Activated T-cell treated with anti-CD3 and anti-CD28 coated beads, Interleukin-2, amount 50 U/mL, for 72 hours (primary cell): ENCODE results near the gene WFIKKN2. TPM values are rescaled to one million over a fixed set of nuclear protein-coding genes. Genes with fewer than 3 reads are reported as not detected.
"Not testable (repeated sequence)": the region's sequence is repeated elsewhere in the genome, so short reads cannot be mapped to it uniquely, and the experiment has no call there.

Experiments
- ATAC-seq, 2 donors: fragments of 150-1000 bp; cut with Tn5 transposase; replicated peaks in 1 of 2; 2 replicates each; pipeline ENCODE4 v1.10.0; 2021; ENCODE audit warnings: moderate library complexity in 2 of 2, mild to moderate bottlenecking in 1 of 2
- DNase-seq, 2 donors: peaks; one replicate each; pipeline ENCODE4 v3.0.0; 2021 to 2022; ENCODE audit warnings: mixed read lengths in 1 of 2
- H3K27ac Mint-ChIP-seq: one replicate; pipeline ENCODE4 v1.8.0; 2022; ENCODE audit warnings: mild to moderate bottlenecking, moderate library complexity, mixed read lengths
- H3K27me3 Mint-ChIP-seq: one replicate; pipeline ENCODE4 v1.8.0; 2022; ENCODE audit warnings: low read depth, mixed read lengths
- H3K36me3 Mint-ChIP-seq, 2 donors: one replicate each; pipeline ENCODE4 v1.8.0; 2022; ENCODE audit warnings: mixed read lengths in 2 of 2, mild to moderate bottlenecking in 1 of 2; ENCODE audit not compliant: insufficient read depth in 2 of 2
- H3K4me1 Mint-ChIP-seq: one replicate; pipeline ENCODE4 v1.8.0; 2022; ENCODE audit warnings: low read depth, mixed read lengths
- H3K4me3 Mint-ChIP-seq, 2 donors: one replicate each; pipeline ENCODE4 v1.8.0; 2022; ENCODE audit warnings: mild to moderate bottlenecking in 2 of 2, mixed read lengths in 2 of 2, moderate library complexity in 2 of 2
- H3K9me3 Mint-ChIP-seq, 2 donors: one replicate each; pipeline ENCODE4 v1.8.0; 2022; ENCODE audit warnings: mixed read lengths in 2 of 2
- total RNA-seq, 2 donors: library from RNA; stranded (reverse); gene quantifications; one replicate each; pipeline ENCODE4 v1.2.3, GENCODE V29; 2022

Gene WFIKKN2
- total RNA-seq, 2 donors from 2014 or later = not detected

DNA sequence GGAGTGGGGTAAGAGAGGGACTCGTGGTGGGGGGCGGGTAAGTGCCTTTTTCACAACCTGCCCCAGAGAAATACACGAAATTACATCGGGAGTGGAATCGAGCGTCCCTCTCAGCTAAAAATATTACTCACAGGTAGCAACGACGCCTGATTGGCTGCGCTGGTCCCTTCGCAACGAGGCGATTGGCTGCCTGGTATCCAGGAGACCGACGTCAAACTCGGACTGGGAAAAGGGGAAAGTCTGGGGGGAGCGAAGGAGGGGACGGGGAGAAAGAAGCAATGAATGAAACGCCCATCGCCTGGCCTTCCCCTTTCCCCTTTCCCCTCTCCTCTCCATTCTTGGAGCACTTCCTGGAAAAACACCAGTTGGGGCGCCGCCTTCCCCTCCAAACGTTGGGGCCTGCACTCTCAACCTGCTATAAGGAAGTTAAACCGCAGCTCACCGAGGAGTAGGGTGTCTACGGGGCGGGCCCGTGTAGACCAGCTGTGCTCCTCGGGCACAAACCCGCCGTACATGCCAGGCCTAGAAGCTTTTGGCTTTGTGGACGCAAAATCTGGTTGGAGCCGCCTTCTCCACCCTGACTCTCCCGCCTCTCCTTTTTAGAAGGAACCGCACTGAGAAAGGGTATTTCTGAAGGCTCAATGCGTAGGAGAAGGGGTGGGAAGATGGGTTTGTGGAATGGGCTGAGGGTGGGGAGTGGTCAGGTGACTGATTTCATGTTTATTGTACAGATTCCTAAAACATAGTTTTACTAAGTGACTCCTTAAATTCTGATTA lies 32.2 kb downstream of the WFIKKN2 start:
- peak overlapping the region; percentile 92 for H3K27ac Mint-ChIP-seq
- H3K4me3 Mint-ChIP-seq = peak overlapping the region; percentile 91 to 96
- peak; percentile 37 to 39 for ATAC-seq
- H3K36me3 Mint-ChIP-seq = peaks cover 12 to 14% of the 10 kb centered on the region in 2 donors
- H3K9me3 Mint-ChIP-seq = no peaks in the 10 kb centered on the region
- no peaks in the 10 kb centered on the region for H3K27me3 Mint-ChIP-seq
- H3K4me1 Mint-ChIP-seq = peaks cover 67% of the 10 kb centered on the region
- DNase-seq = peak; percentile 84 to 85

DNA sequence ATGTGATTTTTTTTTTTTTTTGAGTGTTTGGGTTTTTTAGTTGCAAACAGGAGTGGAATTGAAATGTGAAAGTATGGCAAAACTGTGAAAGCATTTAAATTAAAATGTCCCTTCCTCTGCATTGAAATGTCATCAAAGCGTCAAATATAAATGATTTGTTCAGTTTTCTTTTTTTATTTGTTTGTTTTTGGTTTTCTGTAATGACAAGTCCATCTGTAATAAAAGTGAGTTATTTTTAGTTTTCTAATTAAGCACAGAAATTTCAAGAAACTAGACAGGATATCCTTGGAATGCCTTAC lies 32.7 kb downstream of the WFIKKN2 start:
- no peaks in the 10 kb centered on the region for H3K9me3 Mint-ChIP-seq
- no peak for DNase-seq
- ATAC-seq = no peak
- peaks cover 10% of the 10 kb centered on the region in 2 donors for H3K36me3 Mint-ChIP-seq
- peaks cover 67% of the 10 kb centered on the region for H3K4me1 Mint-ChIP-seq
- peak overlapping the region; percentile 91 to 96 for H3K4me3 Mint-ChIP-seq
- H3K27ac Mint-ChIP-seq = peak overlapping the region; percentile 92
- no peaks in the 10 kb centered on the region for H3K27me3 Mint-ChIP-seq

DNA sequence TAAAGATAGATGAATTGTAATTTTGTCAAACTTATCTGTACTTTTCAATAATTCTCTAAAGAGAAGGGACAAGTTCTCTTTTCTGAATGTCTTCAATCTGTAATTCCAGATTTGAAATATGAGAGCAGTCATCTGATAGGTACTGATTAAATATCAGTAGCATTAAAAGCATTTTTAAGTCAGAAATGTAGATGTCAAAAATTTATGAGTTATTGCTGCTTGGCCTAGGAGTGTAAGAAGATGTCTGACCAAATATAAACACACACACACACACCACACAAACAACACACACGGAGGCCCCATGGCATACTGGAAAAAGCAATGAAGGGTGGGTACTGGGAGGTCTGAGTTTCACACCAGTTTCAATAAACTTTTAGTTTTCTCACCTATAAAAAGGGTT lies 33.2 kb downstream of the WFIKKN2 start:
- Mint-ChIP-seq H3K27me3 (no peaks in the 10 kb centered on the region), H3K4me1 (peaks cover 67% of the 10 kb centered on the region), H3K36me3 (peaks cover 5 to 8% of the 10 kb centered on the region in 2 donors), H3K9me3 (no peaks in the 10 kb centered on the region), H3K27ac (no peak overlapping the region), H3K4me3 (peak overlapping the region; percentile 91 to 96)
- ATAC-seq = no peak
- no peak for DNase-seq

DNA sequence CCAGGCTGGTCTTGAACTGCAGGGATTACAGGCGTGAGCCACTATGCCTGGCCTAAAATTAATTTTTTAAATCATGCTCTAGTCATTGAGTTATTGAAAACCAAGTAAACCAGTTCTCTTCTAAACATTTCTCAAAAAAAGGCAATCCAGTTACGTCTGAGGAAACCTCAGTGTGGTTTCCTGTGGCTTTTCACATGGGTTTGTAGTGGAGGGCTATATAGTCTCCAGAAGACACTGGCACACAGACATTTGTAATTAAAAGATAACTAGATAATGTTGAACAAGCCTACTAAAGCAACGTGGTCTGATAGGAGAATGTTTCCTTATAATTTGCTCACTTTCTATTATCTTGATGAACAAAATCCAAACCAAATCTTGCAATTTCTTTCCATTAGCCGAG lies 36.0 kb downstream of the WFIKKN2 start:
- Mint-ChIP-seq H3K4me1 (peaks cover 55% of the 10 kb centered on the region), H3K27me3 (no peaks in the 10 kb centered on the region), H3K4me3 (peak overlapping the region; percentile 68 to 88), H3K27ac (peak overlapping the region; percentile 60), H3K36me3 (peaks cover 0 to 2% of the 10 kb centered on the region in 2 donors), H3K9me3 (no peaks in the 10 kb centered on the region)
- DNase-seq = peak; percentile 46 to 57
- ATAC-seq = no peak

DNA sequence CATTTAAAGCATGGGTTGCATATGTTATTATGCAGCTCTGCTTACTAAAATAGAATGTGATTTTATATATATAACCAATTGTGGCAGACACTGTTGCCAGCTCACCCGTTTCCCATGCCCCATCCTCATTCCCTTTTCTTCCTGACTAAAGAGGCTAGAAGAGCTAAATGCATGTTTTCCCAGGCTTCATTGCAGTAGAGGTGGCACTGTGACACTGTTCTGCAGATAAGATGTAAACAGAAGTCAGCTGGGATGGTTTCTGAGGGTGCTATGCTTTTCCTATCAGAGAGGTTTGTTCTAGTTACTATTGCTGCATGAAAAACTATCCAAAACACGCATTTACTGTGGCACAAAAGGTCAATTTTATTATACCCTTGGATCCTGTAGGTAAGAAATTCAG lies 36.5 kb downstream of the WFIKKN2 start:
- Mint-ChIP-seq H3K4me1 (peaks cover 55% of the 10 kb centered on the region), H3K27me3 (no peaks in the 10 kb centered on the region), H3K36me3 (no peaks in the 10 kb centered on the region), H3K27ac (no peak overlapping the region), H3K4me3 (peak overlapping the region; percentile 68 to 88), H3K9me3 (no peaks in the 10 kb centered on the region)
- no peak for ATAC-seq
- no peak for DNase-seq

DNA sequence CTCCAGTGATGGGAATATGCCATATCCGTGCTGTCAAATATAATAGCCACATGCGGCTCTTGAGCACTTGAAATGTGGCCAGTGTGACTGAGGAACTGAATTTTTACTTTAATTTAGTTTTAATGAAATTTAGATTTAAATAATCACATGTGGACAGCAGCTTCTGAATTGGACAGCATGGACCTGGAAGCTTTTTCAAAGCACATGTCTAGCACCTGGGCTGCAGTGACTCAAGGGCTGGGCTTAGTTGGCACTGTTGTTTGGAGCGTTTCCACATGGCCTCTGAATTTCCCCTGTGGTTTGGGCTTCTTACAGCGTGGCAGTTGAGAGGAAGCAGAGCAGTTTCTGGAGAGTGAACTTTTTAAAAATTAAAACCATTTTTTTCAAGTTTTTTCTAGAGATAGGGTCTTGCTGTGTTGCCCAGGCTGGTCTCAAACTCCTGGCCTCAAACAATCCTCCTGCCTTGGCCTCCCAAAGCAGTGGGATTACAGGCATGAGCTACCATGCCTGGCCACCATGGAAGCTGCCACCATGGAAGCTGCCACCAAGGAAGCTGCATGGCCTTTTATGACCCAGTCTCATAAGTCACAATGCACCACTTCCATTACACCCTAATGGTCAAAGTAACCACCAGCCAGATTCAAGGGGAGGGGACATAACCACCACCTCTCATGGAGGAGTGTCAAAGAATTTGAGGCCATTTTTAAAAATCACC lies 37.5 kb downstream of the WFIKKN2 start:
- ATAC-seq (peak; percentile 85 to 88), DNase-seq (peak; percentile 60 to 67)
- Mint-ChIP-seq H3K27ac (no peak overlapping the region), H3K36me3 (no peaks in the 10 kb centered on the region), H3K4me3 (no peak overlapping the region), H3K27me3 (no peaks in the 10 kb centered on the region), H3K4me1 (peaks cover 46% of the 10 kb centered on the region), H3K9me3 (no peaks in the 10 kb centered on the region)

DNA sequence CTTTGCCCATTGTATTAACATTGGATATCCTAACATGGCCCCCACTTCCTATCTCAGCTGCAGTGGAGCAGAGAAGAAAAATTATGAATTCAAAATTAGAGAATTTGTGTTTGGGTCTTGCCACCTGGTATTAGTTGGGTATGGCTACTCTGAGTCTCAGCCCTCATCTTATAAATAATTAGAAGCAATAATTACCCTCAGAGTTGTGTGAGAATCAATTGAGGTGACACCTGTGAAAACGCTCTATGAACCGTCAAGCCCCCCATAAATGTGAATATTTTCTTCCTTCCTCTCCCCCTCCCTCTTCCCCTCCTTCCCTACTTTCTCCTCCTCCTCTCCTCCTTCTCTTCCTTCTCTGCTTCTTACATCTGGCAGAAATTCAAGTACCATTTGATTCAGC lies 39.7 kb downstream of the WFIKKN2 start:
- no peaks in the 10 kb centered on the region for H3K27me3 Mint-ChIP-seq
- no peaks in the 10 kb centered on the region for H3K9me3 Mint-ChIP-seq
- no peak overlapping the region for H3K27ac Mint-ChIP-seq
- H3K36me3 Mint-ChIP-seq = peaks cover 0 to 2% of the 10 kb centered on the region in 2 donors
- no peak for ATAC-seq
- H3K4me1 Mint-ChIP-seq = peaks cover 33% of the 10 kb centered on the region
- DNase-seq = no peak
- no peak overlapping the region for H3K4me3 Mint-ChIP-seq

DNA sequence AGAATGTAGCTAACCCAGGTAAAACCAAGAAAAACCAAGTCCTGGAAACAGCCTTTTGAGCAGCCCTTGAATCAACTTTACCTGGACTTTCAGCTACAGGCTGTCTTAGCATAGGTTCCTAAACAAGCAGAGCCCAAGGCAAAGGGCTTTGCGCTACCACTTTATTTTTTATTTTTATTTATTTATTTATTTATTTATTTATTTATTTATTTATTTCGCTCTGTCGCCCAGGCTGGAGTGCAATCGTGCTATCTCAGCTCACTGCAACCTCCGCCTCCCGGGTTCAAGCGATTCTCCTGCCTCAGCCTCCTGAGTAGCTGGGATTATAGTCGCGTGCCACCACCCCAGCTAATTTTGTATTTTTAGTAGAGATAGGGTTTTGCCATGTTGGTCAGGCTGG lies 41.7 kb downstream of the WFIKKN2 start:
- not testable (repeated sequence) for H3K36me3 Mint-ChIP-seq, H3K27ac Mint-ChIP-seq, DNase-seq, H3K27me3 Mint-ChIP-seq, H3K9me3 Mint-ChIP-seq, H3K4me3 Mint-ChIP-seq, ATAC-seq
- peaks cover 19% of the 10 kb centered on the region for H3K4me1 Mint-ChIP-seq

DNA sequence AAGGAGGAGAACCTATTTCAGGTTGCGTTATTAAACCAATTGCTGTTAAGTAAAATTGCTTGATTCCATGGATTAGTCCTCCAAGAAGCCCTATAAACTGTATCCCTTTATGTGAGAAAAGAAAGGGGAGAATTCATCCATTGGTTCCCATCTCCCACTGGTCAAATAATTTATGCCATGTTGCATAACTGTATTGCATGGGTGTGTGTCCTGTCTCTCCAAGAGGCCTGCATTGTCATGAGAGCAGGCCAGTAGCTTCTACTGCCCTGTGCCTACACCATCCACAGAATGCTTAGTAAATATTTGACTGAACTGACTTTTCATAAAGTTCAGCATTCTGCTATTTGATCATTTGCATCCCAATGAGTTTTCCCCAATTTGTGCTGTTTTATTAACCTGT lies 42.5 kb downstream of the WFIKKN2 start:
- no peak overlapping the region for H3K4me3 Mint-ChIP-seq
- H3K36me3 Mint-ChIP-seq = peaks cover 0 to 2% of the 10 kb centered on the region in 2 donors

DNA sequence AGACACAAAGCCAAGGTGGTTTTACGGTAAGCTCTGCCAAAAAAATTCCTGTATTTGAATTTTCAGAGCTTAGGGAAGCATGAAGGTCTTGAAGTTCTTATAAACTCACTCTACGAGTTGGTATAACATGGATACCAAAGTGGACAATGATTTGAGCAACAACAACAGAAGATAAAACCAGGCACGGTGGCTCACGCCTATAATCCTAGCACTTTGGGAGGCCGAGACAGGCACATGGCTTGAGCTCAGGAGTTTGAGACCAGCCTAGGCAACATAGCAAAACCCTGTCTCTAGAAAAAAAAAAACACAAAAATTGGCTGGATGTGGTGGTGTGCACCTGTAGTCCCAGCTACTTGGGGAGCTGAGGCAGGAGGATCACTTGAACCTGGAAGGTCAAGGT lies 43.7 kb downstream of the WFIKKN2 start:
- ATAC-seq = no peak
- no peak for DNase-seq
- no peaks in the 10 kb centered on the region for H3K9me3 Mint-ChIP-seq
- no peak overlapping the region for H3K4me3 Mint-ChIP-seq
- peaks cover 0 to 2% of the 10 kb centered on the region in 2 donors for H3K36me3 Mint-ChIP-seq
- no peaks in the 10 kb centered on the region for H3K4me1 Mint-ChIP-seq
- no peaks in the 10 kb centered on the region for H3K27me3 Mint-ChIP-seq
- H3K27ac Mint-ChIP-seq = no peak overlapping the region

More for the DNA sequence above, 42.5 kb downstream of the WFIKKN2 start:
- H3K9me3 Mint-ChIP-seq = no peaks in the 10 kb centered on the region
- DNase-seq (no peak), ATAC-seq (no peak)
- peaks cover 11% of the 10 kb centered on the region for H3K4me1 Mint-ChIP-seq
- no peak overlapping the region for H3K27ac Mint-ChIP-seq
- no peaks in the 10 kb centered on the region for H3K27me3 Mint-ChIP-seq

DNA sequence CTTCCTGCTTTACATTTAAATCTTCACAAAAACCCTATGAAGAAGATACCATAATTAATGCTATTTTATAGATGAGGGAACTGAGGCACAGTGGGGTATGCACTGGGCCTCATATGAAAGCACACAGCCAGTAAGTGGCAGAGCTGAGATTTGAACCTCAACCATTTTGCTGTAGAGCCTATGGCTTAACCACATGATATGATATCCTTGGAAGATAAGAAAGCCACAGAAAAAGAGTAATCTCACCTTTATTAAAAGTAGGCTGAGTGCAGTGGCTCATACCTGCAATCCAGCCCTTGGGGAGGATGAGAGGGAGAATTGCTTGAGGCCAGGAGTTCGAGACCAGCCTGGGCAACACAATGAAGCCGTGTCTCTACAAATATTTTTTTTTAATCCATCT lies 45.8 kb downstream of the WFIKKN2 start:
- Mint-ChIP-seq H3K27ac (no peak overlapping the region), H3K9me3 (no peaks in the 10 kb centered on the region), H3K27me3 (no peaks in the 10 kb centered on the region), H3K4me3 (no peak overlapping the region), H3K4me1 (no peaks in the 10 kb centered on the region), H3K36me3 (peaks cover 0 to 2% of the 10 kb centered on the region in 2 donors)
- no peak for DNase-seq
- ATAC-seq = no peak

DNA sequence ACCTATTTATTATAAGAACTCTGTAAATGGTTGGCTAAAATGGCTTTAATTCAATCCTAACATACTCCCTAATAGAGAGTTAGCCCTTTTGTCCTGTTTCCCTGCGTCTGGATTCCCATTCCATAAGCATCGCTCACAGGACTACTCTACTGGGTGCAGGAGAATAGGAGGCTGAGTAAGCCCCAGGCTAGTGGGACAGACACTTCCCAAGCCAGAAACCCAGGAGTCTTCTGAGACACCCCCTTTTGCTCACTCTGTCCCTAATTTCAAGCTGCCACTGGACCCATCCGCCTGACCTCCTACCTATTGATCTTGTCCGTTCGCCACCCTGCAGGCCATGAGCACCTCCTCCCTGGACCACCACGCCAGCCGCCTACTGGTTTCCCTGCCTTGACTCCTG lies 47.5 kb downstream of the WFIKKN2 start:
- Mint-ChIP-seq H3K27ac (no peak overlapping the region), H3K36me3 (peaks cover 0 to 2% of the 10 kb centered on the region in 2 donors), H3K9me3 (no peaks in the 10 kb centered on the region), H3K4me1 (peaks cover 8% of the 10 kb centered on the region), H3K4me3 (no peak overlapping the region), H3K27me3 (no peaks in the 10 kb centered on the region)
- DNase-seq (no peak), ATAC-seq (no peak)

DNA sequence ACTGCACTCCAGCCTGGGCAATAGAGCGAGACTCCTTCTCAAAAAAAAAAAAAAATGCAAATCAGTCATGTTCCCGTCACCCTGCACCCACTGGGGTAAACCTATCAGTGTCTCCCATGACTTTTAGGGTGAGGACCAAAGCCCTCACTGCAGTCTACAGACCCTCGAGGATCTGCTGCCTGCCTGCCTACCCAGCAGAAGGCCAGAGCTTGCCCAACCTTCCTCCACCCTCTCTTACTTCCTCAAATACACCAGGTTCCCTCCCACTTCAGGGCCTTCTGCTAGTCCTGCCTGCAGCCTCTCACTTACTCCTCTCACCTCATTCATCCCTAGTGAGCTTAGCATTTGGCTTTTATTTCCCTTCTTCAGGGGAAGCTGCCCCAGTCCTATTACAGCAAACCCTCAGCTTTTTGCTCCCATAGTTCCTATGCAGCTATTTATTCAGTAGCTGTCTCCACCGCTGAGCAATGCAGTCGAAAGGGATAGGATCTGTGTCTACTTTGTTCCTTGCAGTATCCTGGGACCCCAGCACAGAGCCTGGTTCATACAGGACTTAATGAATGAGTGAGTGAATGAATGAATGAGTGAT lies 48.6 kb downstream of the WFIKKN2 start:
- H3K36me3 Mint-ChIP-seq = peaks cover 0 to 1% of the 10 kb centered on the region in 2 donors
- H3K27ac Mint-ChIP-seq = no peak overlapping the region
- H3K9me3 Mint-ChIP-seq = no peaks in the 10 kb centered on the region
- H3K4me3 Mint-ChIP-seq = no peak overlapping the region
- no peaks in the 10 kb centered on the region for H3K27me3 Mint-ChIP-seq
- DNase-seq (no peak), ATAC-seq (no peak)
- H3K4me1 Mint-ChIP-seq = peaks cover 11% of the 10 kb centered on the region
